ENCODE measurements around the gene TCF7L1. TPM values are rescaled to one million over a fixed set of nuclear protein-coding genes. Genes with fewer than 3 reads are reported as not detected.
"Not testable (repeated sequence)": the region's sequence is repeated elsewhere in the genome, so short reads cannot be mapped to it uniquely, and the experiment has no call there.

Gene TCF7L1
- polyA plus RNA-seq, 1 experiment: 3.2 TPM

- H3K4me3 ChIP-seq (ENCODE audit: low read depth, low read length): no peak overlapping the region
- peaks cover 17% of the 10 kb centered on the region for H3K36me3 ChIP-seq (ENCODE audit: control insufficient read depth, insufficient read depth, low read length)
- no peak for TF ChIP-seq CTCF (IDR thresholded peaks at IDR 0.05; ENCODE audit: insufficient read depth, low read depth, low read length)
- H3K27me3 ChIP-seq (ENCODE audit: control insufficient read depth, insufficient read depth, low read length): peaks cover 7% of the 10 kb centered on the region; the same call in 1 of the 2 replicates
- ChIA-PET POLR2A (no interaction called here), CTCF (interaction anchor here (1.1 kb wide), 1 partner anchor 8 kb away, joined by 3 read pairs; no protein-coding TSS in a partner anchor)
- no peak for DNase-seq (ENCODE audit: low read depth)
Observed at GRCh38 chr2:85342156-85342555, 209.0 kb downstream of the TCF7L1 start.

- H3K36me3 ChIP-seq (ENCODE audit: control insufficient read depth, insufficient read depth, low read length): peaks cover 20% of the 10 kb centered on the region
- POLR2A ChIA-PET: not testable (repeated sequence)
Observed at GRCh38 chr2:85343207-85343895, 210.2 kb downstream of the TCF7L1 start.

GRCh38 chr2:85344356-85344954 is 211.3 kb downstream of the TCF7L1 start:
- CTCF ChIA-PET: no interaction called here
- H3K4me3 ChIP-seq (ENCODE audit: low read depth, low read length): no peak overlapping the region
- no peaks in the 10 kb centered on the region for H3K27me3 ChIP-seq (ENCODE audit: control insufficient read depth, insufficient read depth, low read length)
- TF ChIP-seq CTCF (IDR thresholded peaks at IDR 0.05; ENCODE audit: insufficient read depth, low read depth, low read length): no peak
- POLR2A ChIA-PET: no interaction called here
- no peak for DNase-seq (ENCODE audit: low read depth)
- H3K36me3 ChIP-seq (ENCODE audit: control insufficient read depth, insufficient read depth, low read length): peaks cover 25% of the 10 kb centered on the region

More at GRCh38 chr2:85343207-85343895, 210.2 kb downstream of the TCF7L1 start:
- DNase-seq (ENCODE audit: low read depth); H3K4me3 ChIP-seq (ENCODE audit: low read depth, low read length); H3K27me3 ChIP-seq (ENCODE audit: control insufficient read depth, insufficient read depth, low read length); CTCF ChIA-PET: not testable (repeated sequence)

GRCh38 chr2:85347599-85347998 is 214.4 kb downstream of the TCF7L1 start:
- H3K36me3 ChIP-seq (ENCODE audit: control insufficient read depth, insufficient read depth, low read length): peaks cover 36% of the 10 kb centered on the region
- no peaks in the 10 kb centered on the region for H3K27me3 ChIP-seq (ENCODE audit: control insufficient read depth, insufficient read depth, low read length)
- TF ChIP-seq CTCF (IDR thresholded peaks at IDR 0.05; ENCODE audit: insufficient read depth, low read depth, low read length): no peak
- H3K4me3 ChIP-seq (ENCODE audit: low read depth, low read length): no peak overlapping the region
- ChIA-PET POLR2A (interaction anchor here (0.5 kb wide), 1 partner anchor 11 kb away, joined by 4 read pairs; no protein-coding TSS in a partner anchor), CTCF (no interaction called here)
- no peak for DNase-seq (ENCODE audit: low read depth)

GRCh38 chr2:85353876-85354285 is 220.7 kb downstream of the TCF7L1 start:
- ChIA-PET POLR2A (interaction anchor here (0.7 kb wide), 1 partner anchor 8 kb away, joined by 3 read pairs; no protein-coding TSS in a partner anchor), CTCF (interaction anchor here (1.2 kb wide), 1 partner anchor 12 kb away, joined by 4 read pairs; no protein-coding TSS in a partner anchor)
- Histone ChIP-seq H3K36me3 (ENCODE audit: control insufficient read depth, insufficient read depth, low read length) (peaks cover 19% of the 10 kb centered on the region), H3K27me3 (ENCODE audit: control insufficient read depth, insufficient read depth, low read length) (no peaks in the 10 kb centered on the region), H3K4me3 (ENCODE audit: low read depth, low read length) (peak overlapping the region; percentile 82)
- DNase-seq (ENCODE audit: low read depth): no peak
- TF ChIP-seq CTCF (IDR thresholded peaks at IDR 0.05; ENCODE audit: insufficient read depth, low read depth, low read length): no peak
